GM21528 (cell line): ENCODE measurements around the gene PRTFDC1.

Source experiments
- ATAC-seq: cut with Tn5 transposase; IDR thresholded peaks from one replicate; pipeline ENCODE4 v1.9.1; 2021; ENCODE audit warnings: mild to moderate bottlenecking, moderate library complexity; ENCODE audit not compliant: unreplicated experiment, low FRiP score

The PRTFDC1 gene

GRCh38 chr10:24882047-24882698 lies 70.2 kb downstream of the PRTFDC1 start:
- peak; percentile 57 for ATAC-seq

GRCh38 chr10:24879861-24880260 lies 72.5 kb downstream of the PRTFDC1 start:
- ATAC-seq = no peak

GRCh38 chr10:24874133-24874532 lies 78.3 kb downstream of the PRTFDC1 start:
- no peak for ATAC-seq

- no peak for ATAC-seq
These were observed 79.1 kb downstream of the PRTFDC1 start for GRCh38 chr10:24873281-24873683.

GRCh38 chr10:24872790-24873182 lies 79.6 kb downstream of the PRTFDC1 start:
- ATAC-seq = no peak

GRCh38 chr10:24872049-24872789 lies 80.2 kb downstream of the PRTFDC1 start:
- ATAC-seq = no peak

GRCh38 chr10:24871011-24871935 lies 81.1 kb downstream of the PRTFDC1 start:
- no peak for ATAC-seq

GRCh38 chr10:24869354-24870015 lies 82.9 kb downstream of the PRTFDC1 start:
- no peak for ATAC-seq

- no peak for ATAC-seq
These were observed 85.5 kb downstream of the PRTFDC1 start for GRCh38 chr10:24866604-24867583.

GRCh38 chr10:24865783-24866182 lies 86.6 kb downstream of the PRTFDC1 start:
- ATAC-seq = no peak

GRCh38 chr10:24862589-24862988 lies 89.8 kb downstream of the PRTFDC1 start:
- no peak for ATAC-seq

- ATAC-seq = no peak
These were observed 93.8 kb downstream of the PRTFDC1 start for GRCh38 chr10:24858288-24859270.

- ATAC-seq = no peak
These were observed 95.2 kb downstream of the PRTFDC1 start for GRCh38 chr10:24857031-24857725.

GRCh38 chr10:24854256-24854655 lies 98.2 kb downstream of the PRTFDC1 start:
- ATAC-seq = no peak

GRCh38 chr10:24853661-24854060 lies 98.7 kb downstream of the PRTFDC1 start:
- ATAC-seq = no peak

- no peak for ATAC-seq
These were observed 100.8 kb downstream of the PRTFDC1 start for GRCh38 chr10:24851629-24852028.

GRCh38 chr10:24850727-24851296 lies 101.6 kb downstream of the PRTFDC1 start:
- ATAC-seq = no peak
